ENCODE results near the gene PRR36. TPM values are rescaled to one million over a fixed set of nuclear protein-coding genes. Genes with fewer than 3 reads are reported as not detected.
"Not testable (repeated sequence)": the region's sequence is repeated elsewhere in the genome, so short reads cannot be mapped to it uniquely, and the experiment has no call there.

The PRR36 gene
- total and polyA plus RNA-seq, 4 donors, result 0.09 to 0.13 TPM; not detected in 2

DNA sequence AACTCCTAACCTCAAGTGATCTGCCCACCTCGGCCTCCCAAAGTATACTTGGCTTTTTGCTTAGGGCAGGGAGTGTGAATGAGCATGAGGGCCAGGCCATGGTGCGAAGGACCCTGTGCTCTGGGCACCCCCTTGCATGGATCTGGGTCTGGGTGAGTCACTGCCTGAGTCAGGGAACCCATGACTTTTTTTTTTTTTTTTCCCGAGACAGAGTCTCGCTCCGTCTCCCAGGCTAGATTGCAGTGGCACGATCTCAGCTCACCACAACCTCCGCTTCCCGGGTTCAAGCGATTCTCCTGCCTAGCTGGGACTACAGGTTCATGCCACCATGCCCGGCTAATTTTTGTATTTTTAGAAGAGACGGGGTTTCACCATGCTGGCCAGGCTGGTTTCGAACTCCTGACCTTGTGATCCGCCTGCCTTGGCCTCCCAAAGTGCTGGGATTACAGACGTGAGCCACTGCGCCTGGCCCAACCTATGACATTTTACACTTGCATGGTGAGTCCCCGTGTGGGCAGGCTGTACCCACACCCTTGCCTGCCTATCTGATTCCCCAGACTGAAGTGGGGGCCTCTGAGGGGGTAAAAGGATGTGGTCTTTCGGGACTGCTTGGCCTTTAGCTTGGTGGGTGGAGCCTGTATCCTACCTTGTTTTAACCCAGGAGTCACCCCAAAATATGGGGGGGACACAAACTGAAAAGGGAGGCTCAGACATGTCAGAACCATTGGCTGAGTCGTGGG, 19.3 kb upstream of the PRR36 start:
- H3K4me1 ChIP-seq (ENCODE audit: control insufficient read depth in 1 of 2, insufficient read depth in 2 of 2, low read length in 2 of 2); H3K36me3 ChIP-seq (ENCODE audit: control insufficient read depth in 1 of 2, insufficient read depth in 2 of 2, low read length in 1 of 2); H3K9me3 ChIP-seq (ENCODE audit: control insufficient read depth, low read length); H3K27ac ChIP-seq (ENCODE audit: low read depth in 1 of 2, low read length in 2 of 2); intact Hi-C loops (cut with DNase I); ATAC-seq (ENCODE audit: low FRiP score); DNase-seq; H3K27me3 ChIP-seq (ENCODE audit: control insufficient read depth in 1 of 2, insufficient read depth in 2 of 2, low read length in 1 of 2); H3K4me3 ChIP-seq (ENCODE audit: low read length in 2 of 2): not testable (repeated sequence)
- WGBS, 2 donors, result 78 to 79% methylated on average over 18 of the region's 18 CpGs

DNA sequence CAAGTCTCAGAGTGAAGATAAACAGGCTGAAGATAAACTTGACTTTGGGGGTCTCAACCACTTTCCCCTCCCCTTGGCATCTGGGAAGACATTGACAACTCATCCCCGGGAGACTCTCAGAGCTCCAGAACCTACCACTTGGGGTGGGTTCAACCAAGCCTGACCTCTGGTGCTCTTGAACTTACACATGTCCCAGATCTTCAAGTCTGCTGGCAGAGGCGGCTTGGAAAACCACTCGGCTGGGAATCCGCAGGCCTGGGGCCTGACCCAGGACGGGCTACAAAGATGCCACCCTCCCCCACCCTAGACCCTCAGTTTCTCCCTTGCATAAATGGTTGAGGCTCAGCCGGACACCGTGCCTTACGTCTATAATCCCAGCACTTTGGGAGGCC, 14.6 kb upstream of the PRR36 start:
- 78% methylated on average over 8 of the region's 8 CpGs for WGBS, 2 donors
- no peak overlapping the region for H3K27ac ChIP-seq (ENCODE audit: low read depth in 1 of 2, low read length in 2 of 2)
- ATAC-seq (ENCODE audit: low FRiP score), result no peak
- DNase-seq, result no peak
- no peaks in the 10 kb centered on the region for H3K4me1 ChIP-seq (ENCODE audit: control insufficient read depth in 1 of 2, insufficient read depth in 2 of 2, low read length in 2 of 2)
- no peaks in the 10 kb centered on the region for H3K36me3 ChIP-seq (ENCODE audit: control insufficient read depth in 1 of 2, insufficient read depth in 2 of 2, low read length in 1 of 2)
- H3K4me3 ChIP-seq (ENCODE audit: low read length in 2 of 2), result no peak overlapping the region
- intact Hi-C loops (cut with DNase I), result no loop called here
- no peaks in the 10 kb centered on the region for H3K9me3 ChIP-seq (ENCODE audit: control insufficient read depth, low read length)
- H3K27me3 ChIP-seq (ENCODE audit: control insufficient read depth in 1 of 2, insufficient read depth in 2 of 2, low read length in 1 of 2), result no peaks in the 10 kb centered on the region

GRCh38 chr19:7888145-7888825, 14.1 kb upstream of the PRR36 start, which contains the start of gene LRRC8E:
Gene LRRC8E, plus strand, starts transcription at chr19:7888510. Its CDS starts 7,094 bp downstream, at chr19:7895604.
- no peaks in the 10 kb centered on the region for H3K27me3 ChIP-seq (ENCODE audit: control insufficient read depth in 1 of 2, insufficient read depth in 2 of 2, low read length in 1 of 2)
- peak; percentile 41 for ATAC-seq (ENCODE audit: low FRiP score)
- no peaks in the 10 kb centered on the region for H3K36me3 ChIP-seq (ENCODE audit: control insufficient read depth in 1 of 2, insufficient read depth in 2 of 2, low read length in 1 of 2)
- H3K4me3 ChIP-seq (ENCODE audit: low read length in 2 of 2), result no peak within 1 kb of the TSS
- 11 to 13% methylated on average over 42 to 53 of the region's 53 CpGs for WGBS, 2 donors
- H3K27ac ChIP-seq (ENCODE audit: low read depth in 1 of 2, low read length in 2 of 2), result no peak within 1 kb of the TSS
- H3K4me1 ChIP-seq (ENCODE audit: control insufficient read depth in 1 of 2, insufficient read depth in 2 of 2, low read length in 2 of 2), result no peaks in the 10 kb centered on the region
- H3K9me3 ChIP-seq (ENCODE audit: control insufficient read depth, low read length), result no peaks in the 10 kb centered on the region
- DNase-seq, result no peak
- intact Hi-C loops (cut with DNase I), result no loop called here

- H3K9me3 ChIP-seq (ENCODE audit: control insufficient read depth, low read length), result no peaks in the 10 kb centered on the region
- no peak overlapping the region for H3K4me3 ChIP-seq (ENCODE audit: low read length in 2 of 2)
- H3K4me1 ChIP-seq (ENCODE audit: control insufficient read depth in 1 of 2, insufficient read depth in 2 of 2, low read length in 2 of 2), result no peaks in the 10 kb centered on the region
- intact Hi-C loops (cut with DNase I), result no loop called here
- 89 to 91% methylated on average over 16 of the region's 16 CpGs for WGBS, 2 donors
- no peaks in the 10 kb centered on the region for H3K36me3 ChIP-seq (ENCODE audit: control insufficient read depth in 1 of 2, insufficient read depth in 2 of 2, low read length in 1 of 2)
- no peaks in the 10 kb centered on the region for H3K27me3 ChIP-seq (ENCODE audit: control insufficient read depth in 1 of 2, insufficient read depth in 2 of 2, low read length in 1 of 2)
- ATAC-seq (ENCODE audit: low FRiP score) (no peak), DNase-seq (no peak)
- no peak overlapping the region for H3K27ac ChIP-seq (ENCODE audit: low read depth in 1 of 2, low read length in 2 of 2)
Measured at GRCh38 chr19:7887408-7888144, 13.4 kb upstream of the PRR36 start.

- H3K4me3 ChIP-seq (ENCODE audit: low read length in 2 of 2), result no peak overlapping the region
- no peaks in the 10 kb centered on the region for H3K27me3 ChIP-seq (ENCODE audit: control insufficient read depth in 1 of 2, insufficient read depth in 2 of 2, low read length in 1 of 2)
- intact Hi-C loops (cut with DNase I), result no loop called here
- no peaks in the 10 kb centered on the region for H3K9me3 ChIP-seq (ENCODE audit: control insufficient read depth, low read length)
- no peaks in the 10 kb centered on the region for H3K36me3 ChIP-seq (ENCODE audit: control insufficient read depth in 1 of 2, insufficient read depth in 2 of 2, low read length in 1 of 2)
- no peak overlapping the region for H3K27ac ChIP-seq (ENCODE audit: low read depth in 1 of 2, low read length in 2 of 2)
- 91 to 93% methylated on average over 8 of the region's 8 CpGs for WGBS, 2 donors
- no peak for ATAC-seq (ENCODE audit: low FRiP score)
- no peak for DNase-seq
- H3K4me1 ChIP-seq (ENCODE audit: control insufficient read depth in 1 of 2, insufficient read depth in 2 of 2, low read length in 2 of 2), result no peaks in the 10 kb centered on the region
Measured at GRCh38 chr19:7885818-7886217, 11.6 kb upstream of the PRR36 start.

- no peak overlapping the region for H3K27ac ChIP-seq (ENCODE audit: low read depth in 1 of 2, low read length in 2 of 2)
- no peaks in the 10 kb centered on the region for H3K36me3 ChIP-seq (ENCODE audit: control insufficient read depth in 1 of 2, insufficient read depth in 2 of 2, low read length in 1 of 2)
- no peaks in the 10 kb centered on the region for H3K4me1 ChIP-seq (ENCODE audit: control insufficient read depth in 1 of 2, insufficient read depth in 2 of 2, low read length in 2 of 2)
- no peaks in the 10 kb centered on the region for H3K9me3 ChIP-seq (ENCODE audit: control insufficient read depth, low read length)
- intact Hi-C loops (cut with DNase I), result no loop called here
- no peak for DNase-seq
- H3K4me3 ChIP-seq (ENCODE audit: low read length in 2 of 2), result no peak overlapping the region
- 74 to 86% methylated on average over 2 of the region's 2 CpGs for WGBS, 2 donors
- no peak for ATAC-seq (ENCODE audit: low FRiP score)
- no peaks in the 10 kb centered on the region for H3K27me3 ChIP-seq (ENCODE audit: control insufficient read depth in 1 of 2, insufficient read depth in 2 of 2, low read length in 1 of 2)
Measured at GRCh38 chr19:7883796-7884570, 9.8 kb upstream of the PRR36 start.

GRCh38 chr19:7883105-7883504, 8.9 kb upstream of the PRR36 start:
- Histone ChIP-seq H3K27me3 (ENCODE audit: control insufficient read depth in 1 of 2, insufficient read depth in 2 of 2, low read length in 1 of 2) (no peaks in the 10 kb centered on the region), H3K4me3 (ENCODE audit: low read length in 2 of 2) (no peak overlapping the region), H3K9me3 (ENCODE audit: control insufficient read depth, low read length) (no peaks in the 10 kb centered on the region), H3K27ac (ENCODE audit: low read depth in 1 of 2, low read length in 2 of 2) (no peak overlapping the region), H3K4me1 (ENCODE audit: control insufficient read depth in 1 of 2, insufficient read depth in 2 of 2, low read length in 2 of 2) (no peaks in the 10 kb centered on the region), H3K36me3 (ENCODE audit: control insufficient read depth in 1 of 2, insufficient read depth in 2 of 2, low read length in 1 of 2) (no peaks in the 10 kb centered on the region)
- WGBS, 2 donors, result 76 to 87% methylated on average over 4 of the region's 4 CpGs
- intact Hi-C loops (cut with DNase I), result no loop called here
- ATAC-seq (ENCODE audit: low FRiP score) (no peak), DNase-seq (no peak)

DNA sequence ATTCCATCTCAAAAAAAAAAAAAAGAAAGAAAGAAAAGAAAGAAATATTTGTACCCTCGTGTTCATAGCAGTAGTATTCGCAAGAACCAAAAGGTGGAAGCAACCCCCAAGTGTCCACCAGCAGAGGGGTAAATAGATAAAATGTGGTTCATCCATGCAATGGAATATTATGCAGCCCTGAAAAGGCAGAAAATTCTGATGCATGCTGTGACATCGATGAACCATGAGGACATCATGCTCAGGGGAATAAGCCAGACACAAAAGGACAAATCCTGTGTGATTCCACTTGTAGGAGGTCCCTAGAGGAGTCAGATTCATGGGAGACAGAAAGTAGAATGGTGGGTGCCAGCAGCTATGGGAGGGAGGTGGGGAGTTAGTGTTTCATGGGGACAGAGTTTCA, 7.7 kb upstream of the PRR36 start:
- H3K27ac ChIP-seq (ENCODE audit: low read depth in 1 of 2, low read length in 2 of 2), result no peak overlapping the region
- 92 to 94% methylated on average over 3 of the region's 3 CpGs for WGBS, 2 donors
- intact Hi-C loops (cut with DNase I), result no loop called here

More for the DNA sequence above, 7.7 kb upstream of the PRR36 start:
- Histone ChIP-seq H3K27me3 (ENCODE audit: control insufficient read depth in 1 of 2, insufficient read depth in 2 of 2, low read length in 1 of 2) (no peaks in the 10 kb centered on the region), H3K36me3 (ENCODE audit: control insufficient read depth in 1 of 2, insufficient read depth in 2 of 2, low read length in 1 of 2) (no peaks in the 10 kb centered on the region), H3K9me3 (ENCODE audit: control insufficient read depth, low read length) (no peaks in the 10 kb centered on the region), H3K4me3 (ENCODE audit: low read length in 2 of 2) (no peak overlapping the region), H3K4me1 (ENCODE audit: control insufficient read depth in 1 of 2, insufficient read depth in 2 of 2, low read length in 2 of 2) (no peaks in the 10 kb centered on the region)
- DNase-seq, result no peak
- no peak for ATAC-seq (ENCODE audit: low FRiP score)
